OCI-M2 (cell line): ENCODE results near the gene CPZ.

ENCODE experiments used
- DNase-seq: peaks from one replicate; lab custom pipeline; 2025; ENCODE audit not compliant: unreplicated experiment; lab: John Stamatoyannopoulos, UW

The CPZ gene

GRCh38 chr4:8579526-8580320 lies 12.8 kb upstream of the CPZ start:
- DNase-seq: no peak

DNA sequence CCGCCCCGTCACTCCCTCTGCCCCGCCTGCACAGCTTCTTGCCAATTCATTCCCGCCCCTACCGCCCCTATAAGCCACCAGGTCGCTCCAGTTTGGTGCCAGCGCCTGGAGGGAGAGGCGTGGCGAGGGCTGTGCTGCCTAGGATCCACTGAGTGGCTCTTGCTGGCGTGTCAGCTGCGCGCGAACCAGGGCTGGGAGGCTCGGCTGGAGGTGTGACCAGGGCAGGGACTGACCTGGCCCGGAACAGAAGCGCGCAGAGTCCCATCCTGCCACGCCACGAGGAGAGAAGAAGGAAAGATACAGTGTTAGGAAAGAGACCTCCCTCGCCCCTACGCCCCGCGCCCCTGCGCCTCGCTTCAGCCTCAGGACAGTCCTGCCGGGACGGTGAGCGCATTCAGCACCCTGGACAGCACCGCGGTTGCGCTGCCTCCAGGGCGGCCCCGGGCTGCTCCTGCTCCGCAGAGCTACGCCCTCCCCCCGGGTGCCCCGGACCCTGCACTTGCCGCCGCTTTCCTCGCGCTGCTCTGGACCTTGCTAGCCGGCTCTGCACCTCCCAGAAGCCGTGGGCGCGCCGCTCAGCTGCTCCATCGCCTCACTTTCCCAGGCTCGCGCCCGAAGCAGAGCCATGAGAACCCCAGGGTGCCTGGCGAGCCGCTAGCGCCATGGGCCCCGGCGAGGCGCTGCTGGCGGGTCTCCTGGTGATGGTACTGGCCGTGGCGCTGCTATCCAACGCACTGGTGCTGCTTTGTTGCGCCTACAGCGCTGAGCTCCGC lies 12.1 kb upstream of the CPZ start, which contains the start of gene GPR78:
Gene GPR78 (plus strand): TSS at position 72 of the 773 bp plus-strand sequence. CDS start 591 bp downstream, at position 663.
- no peak for DNase-seq

DNA sequence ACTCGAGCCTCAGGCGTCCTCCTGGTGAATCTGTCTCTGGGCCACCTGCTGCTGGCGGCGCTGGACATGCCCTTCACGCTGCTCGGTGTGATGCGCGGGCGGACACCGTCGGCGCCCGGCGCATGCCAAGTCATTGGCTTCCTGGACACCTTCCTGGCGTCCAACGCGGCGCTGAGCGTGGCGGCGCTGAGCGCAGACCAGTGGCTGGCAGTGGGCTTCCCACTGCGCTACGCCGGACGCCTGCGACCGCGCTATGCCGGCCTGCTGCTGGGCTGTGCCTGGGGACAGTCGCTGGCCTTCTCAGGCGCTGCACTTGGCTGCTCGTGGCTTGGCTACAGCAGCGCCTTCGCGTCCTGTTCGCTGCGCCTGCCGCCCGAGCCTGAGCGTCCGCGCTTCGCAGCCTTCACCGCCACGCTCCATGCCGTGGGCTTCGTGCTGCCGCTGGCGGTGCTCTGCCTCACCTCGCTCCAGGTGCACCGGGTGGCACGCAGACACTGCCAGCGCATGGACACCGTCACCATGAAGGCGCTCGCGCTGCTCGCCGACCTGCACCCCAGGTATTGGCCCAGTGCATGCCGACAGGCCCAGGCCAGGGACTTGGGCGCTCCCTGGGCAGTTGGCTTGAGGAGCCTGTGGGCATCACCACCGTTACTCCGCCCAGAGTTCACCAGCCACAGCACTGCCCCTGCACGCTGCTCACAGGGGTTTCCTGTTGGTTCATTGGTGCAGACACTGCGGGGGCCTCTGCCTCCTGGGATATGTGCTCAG lies 11.3 kb upstream of the CPZ start:
- no peak for DNase-seq

GRCh38 chr4:8582016-8582415 lies 10.5 kb upstream of the CPZ start:
- no peak for DNase-seq

GRCh38 chr4:8582436-8582835 lies 10.1 kb upstream of the CPZ start:
- no peak for DNase-seq

DNA sequence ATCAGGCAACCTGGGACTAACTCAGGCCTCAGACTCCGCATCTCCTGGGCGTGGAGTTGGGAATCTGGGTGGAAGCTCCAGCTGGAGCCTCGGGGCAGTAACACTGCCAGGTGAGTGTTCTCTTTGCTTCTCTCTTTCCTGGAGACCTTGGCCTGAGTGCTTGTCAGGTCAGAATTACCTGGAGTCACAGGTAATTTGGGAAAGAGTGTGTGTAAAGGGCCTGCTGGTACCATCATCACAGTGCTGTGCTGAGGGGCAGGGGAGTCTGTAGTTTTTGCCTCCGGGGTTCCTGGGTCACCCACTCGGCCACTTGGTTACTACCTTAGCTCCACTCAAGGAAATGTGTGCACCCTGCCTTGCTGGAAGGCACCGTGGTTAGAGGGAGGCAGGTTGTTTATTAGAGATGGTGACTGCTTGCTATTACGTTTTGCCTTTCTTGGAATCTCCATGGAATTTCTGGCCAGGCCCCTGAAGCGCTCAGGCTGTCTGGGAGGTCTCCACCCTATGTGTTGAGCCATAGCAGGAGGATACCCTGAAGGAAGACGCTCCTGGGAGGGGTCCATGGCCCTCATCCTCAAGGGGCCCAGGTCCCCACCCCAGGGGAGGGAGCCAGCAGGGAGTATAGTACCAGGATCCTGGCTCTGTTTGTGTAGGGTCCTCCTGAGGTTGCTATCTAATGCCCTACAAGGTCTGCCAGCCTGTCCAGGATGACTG lies 9.5 kb upstream of the CPZ start:
- no peak for DNase-seq

DNA sequence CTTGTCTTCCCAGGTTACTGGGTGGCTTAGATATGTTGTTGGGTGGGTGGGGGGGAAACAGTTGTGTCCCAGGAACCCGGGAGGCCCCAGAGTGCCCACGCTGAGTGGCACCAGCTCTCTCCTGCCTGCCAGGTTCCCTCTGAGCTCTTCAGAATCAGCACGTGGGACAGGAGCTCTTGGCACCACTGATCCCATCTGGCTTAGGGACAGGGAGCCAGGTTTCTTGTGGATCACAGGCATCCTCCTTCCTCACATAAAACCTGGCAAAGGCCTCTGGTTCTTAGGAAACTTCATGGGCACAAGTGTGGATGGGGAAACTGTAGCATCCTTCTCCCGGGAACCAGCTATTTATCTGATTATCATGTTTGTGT lies 8.9 kb upstream of the CPZ start:
- DNase-seq: no peak

- no peak for DNase-seq
Observed at GRCh38 chr4:8585186-8585585, 7.4 kb upstream of the CPZ start.

DNA sequence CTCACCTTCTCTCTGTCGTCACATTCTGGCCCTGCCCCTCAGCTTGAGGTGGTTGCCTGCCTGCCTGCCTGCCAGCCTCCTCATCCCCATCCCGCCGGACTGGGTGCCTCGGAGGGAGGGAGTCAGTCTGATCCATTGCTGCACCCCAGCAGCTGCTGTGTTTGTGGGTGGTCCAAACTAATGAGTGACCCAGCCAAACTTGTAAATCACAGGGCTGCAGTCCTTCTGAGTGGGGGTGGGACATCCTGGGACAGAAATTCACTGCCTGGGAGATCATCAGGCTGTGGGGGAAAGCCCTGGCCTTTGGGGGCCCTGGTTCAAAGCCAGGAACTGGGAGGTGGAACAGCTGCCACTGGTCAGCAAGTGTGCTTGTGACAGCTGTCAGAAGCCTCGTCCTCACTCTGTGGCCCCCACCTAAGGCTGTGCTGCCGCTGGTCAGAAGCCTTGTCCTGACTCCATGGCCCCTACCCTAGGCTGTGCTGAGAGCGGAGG lies 6.8 kb upstream of the CPZ start:
- no peak for DNase-seq

- DNase-seq: no peak
Observed at GRCh38 chr4:8586246-8586645, 6.3 kb upstream of the CPZ start.

DNA sequence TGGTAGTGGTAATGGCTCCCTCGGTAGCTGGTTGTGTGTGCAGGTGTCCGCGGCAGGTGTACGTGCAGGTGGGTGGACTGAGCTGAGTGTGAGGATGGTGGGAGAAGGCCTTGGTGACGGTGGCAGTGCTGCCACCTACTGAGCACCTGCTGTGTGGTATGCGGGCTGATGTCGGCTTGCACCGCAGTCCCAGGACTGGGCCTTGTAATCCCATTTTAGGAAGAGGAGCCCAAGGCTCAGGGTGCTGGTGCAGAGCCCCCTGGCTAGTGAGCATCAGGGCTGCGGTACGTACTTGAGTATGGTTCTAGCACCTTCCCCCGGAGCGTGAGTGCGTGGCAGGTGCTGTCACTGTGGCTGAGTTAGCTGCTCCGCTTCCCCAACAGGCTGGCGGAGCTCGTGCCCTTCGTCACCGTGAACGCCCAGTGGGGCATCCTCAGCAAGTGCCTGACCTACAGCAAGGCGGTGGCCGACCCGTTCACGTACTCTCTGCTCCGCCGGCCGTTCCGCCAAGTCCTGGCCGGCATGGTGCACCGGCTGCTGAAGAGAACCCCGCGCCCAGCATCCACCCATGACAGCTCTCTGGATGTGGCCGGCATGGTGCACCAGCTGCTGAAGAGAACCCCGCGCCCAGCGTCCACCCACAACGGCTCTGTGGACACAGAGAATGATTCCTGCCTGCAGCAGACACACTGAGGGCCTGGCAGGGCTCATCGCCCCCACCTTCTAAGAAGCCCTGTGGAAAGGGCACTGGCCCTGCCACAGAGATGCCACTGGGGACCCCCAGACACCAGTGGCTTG lies 5.7 kb upstream of the CPZ start:
- DNase-seq: no peak

DNA sequence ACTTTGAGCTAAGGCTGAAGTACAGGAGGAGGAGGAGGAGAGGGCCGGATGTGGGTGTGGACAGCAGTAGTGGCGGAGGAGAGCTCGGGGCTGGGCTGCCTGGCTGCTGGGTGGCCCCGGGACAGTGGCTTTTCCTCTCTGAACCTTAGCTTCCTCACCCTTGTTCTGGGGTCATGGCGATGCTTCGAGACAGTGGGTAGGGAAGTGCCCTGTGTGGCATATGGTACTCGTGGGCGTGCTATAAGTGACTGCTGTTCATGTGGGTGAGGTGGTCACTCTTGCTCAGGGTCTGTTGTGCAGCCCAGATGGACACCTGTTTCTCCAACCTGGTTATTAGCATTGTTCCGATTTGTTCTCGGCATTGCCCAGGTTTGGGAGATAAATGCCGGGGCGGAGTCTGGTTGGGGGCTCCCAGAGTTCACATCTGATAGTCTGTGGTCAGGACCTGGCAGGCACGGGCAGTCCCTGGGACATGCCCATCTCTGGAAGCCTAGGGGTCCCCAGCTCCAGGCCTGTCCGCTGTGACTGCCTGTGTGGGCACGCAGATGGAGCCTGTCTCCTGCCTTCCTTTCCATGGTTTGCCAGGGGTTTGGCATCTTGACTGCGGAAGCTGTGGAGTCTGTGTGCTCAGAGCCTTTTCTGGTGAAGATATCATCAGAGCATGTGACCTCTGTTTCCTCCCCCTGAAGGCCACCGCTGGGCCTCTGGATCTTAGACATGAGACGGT lies 4.9 kb upstream of the CPZ start:
- DNase-seq: no peak

- DNase-seq: no peak
Observed at GRCh38 chr4:8588196-8588470, 4.4 kb upstream of the CPZ start.

DNA sequence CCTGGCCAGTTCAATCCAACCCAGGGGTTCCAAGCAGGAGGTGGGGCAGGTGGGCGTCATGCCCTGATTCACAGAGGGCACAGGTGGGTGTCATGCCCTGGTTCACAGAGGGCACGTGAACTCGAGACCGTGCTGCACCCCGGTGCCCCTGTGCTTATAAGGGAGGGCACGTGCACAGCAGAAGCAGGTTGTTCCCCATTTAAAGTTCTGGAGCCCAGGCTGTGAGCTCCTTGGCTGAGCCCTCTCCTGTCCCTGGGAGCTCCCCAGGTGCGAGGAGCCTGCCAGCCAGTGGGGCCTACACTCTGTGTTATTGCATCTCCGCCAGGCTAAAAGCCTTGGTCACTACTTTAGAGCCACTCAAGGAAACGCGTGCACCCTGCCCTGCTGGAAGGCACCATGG lies 3.2 kb upstream of the CPZ start:
- DNase-seq: no peak

GRCh38 chr4:8589823-8590545 lies 2.6 kb upstream of the CPZ start:
- no peak for DNase-seq

DNA sequence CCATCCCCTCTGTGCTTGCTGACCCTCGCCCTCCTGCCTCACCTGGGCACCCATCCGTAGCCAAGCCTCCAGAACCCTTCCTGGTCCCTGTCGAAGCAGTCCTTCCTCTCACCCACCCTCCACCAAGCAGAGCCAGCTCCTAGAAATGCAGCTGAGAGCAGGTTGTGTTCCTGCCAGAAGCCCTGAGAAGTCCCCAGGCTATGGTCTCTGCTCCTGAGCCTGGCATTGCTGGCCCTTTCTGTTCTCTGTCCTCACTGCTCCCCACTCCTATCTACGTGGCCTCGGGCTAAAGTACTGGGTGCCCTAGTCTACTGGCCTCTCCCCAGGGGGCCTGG lies 2.1 kb upstream of the CPZ start:
- no peak for DNase-seq

- no peak for DNase-seq
Observed at GRCh38 chr4:8591114-8591513, 1.5 kb upstream of the CPZ start.

- no peak for DNase-seq
Observed at GRCh38 chr4:8591626-8592365, 769 bp upstream of the CPZ start.
